Placental pericyte (primary cell): ENCODE data around the gene MTFMT. TPM values are rescaled to one million over a fixed set of nuclear protein-coding genes. Genes with fewer than 3 reads are reported as not detected.

Experiments
- total RNA-seq: library from RNA; depleted of rRNA; stranded (reverse); fragments of >200 nt; gene quantifications from 2 replicates; pipeline ENCODE4 v1.2.3, GENCODE V29; 2012

MTFMT gene
- 16.4 and 29.8 TPM in 2 replicates for total RNA-seq

GRCh38 chr15:65028921-65029735, at the start of gene MTFMT:
Gene MTFMT, minus strand, starts transcription at chr15:65029639. Its CDS starts 26 bp downstream, at chr15:65029613.

DNA sequence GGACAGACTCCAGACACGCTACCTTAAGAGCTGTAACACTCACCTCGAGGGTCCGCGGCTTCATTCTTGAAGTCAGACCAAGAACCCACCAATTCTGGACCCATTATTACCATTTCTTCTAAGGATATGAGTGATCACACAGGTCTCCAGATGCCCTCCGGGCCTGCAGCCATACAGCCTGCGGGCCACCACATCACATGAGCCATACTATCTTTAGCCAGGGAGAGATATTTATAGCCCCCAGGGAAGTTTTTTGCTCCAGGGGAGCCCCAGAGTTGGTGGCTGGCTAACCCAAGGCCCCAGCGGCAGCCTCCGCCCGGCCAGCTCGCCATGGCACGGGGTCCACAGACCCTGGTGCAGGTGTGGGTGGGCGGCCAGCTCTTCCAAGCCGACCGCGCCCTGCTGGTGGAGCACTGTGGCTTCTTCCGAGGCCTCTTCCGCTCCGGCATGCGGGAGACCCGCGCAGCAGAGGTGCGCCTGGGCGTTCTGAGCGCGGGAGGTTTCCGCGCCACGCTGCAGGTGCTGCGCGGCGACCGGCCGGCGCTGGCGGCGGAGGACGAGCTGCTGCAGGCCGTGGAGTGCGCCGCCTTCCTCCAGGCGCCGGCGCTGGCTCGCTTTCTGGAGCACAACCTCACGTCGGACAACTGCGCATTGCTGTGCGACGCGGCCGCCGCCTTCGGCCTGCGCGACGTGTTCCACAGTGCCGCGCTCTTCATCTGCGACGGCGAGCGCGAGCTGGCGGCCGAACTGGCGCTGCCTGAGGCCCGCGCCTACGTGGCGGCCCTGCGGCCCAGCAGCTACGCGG, 47.2 kb upstream of the MTFMT start, which contains the start of gene KBTBD13:
TSS of gene KBTBD13 (plus strand) at position 261 of the 805 bp plus-strand sequence. CDS start at position 331, 70 bp downstream.

GRCh38 chr15:65067645-65068402, 38.4 kb upstream of the MTFMT start, which contains the start of gene RASL12:
Gene RASL12, minus strand, starts transcription at chr15:65067991. Its CDS starts 156 bp downstream, at chr15:65067835.

GRCh38 chr15:65044724-65045481, 15.5 kb upstream of the MTFMT start, which contains the start of gene SLC51B:
Gene SLC51B, plus strand, starts transcription at chr15:65045387. Its CDS starts 4,618 bp downstream, at chr15:65050005.

GRCh38 chr15:64989416-64990167, 39.8 kb downstream of the MTFMT start, which contains the start of gene SPG21:
Gene SPG21, minus strand, starts transcription at chr15:64989914. Its CDS starts 6,345 bp downstream, at chr15:64983569.

Other genes starting within 250 kb of the MTFMT start
- gene PIF1, start 204.0 kb downstream of the MTFMT start, total RNA-seq, result 2.6 and 23.6 TPM in 2 replicates
- 35.7 and 39.7 TPM in 2 replicates for gene PLEKHO2, start 187.7 kb downstream of the MTFMT start, total RNA-seq
- gene ANKDD1A, start 117.7 kb downstream of the MTFMT start, total RNA-seq, result 3.5 and 7.0 TPM in 2 replicates
- gene SPG21, start 39.7 kb downstream of the MTFMT start, total RNA-seq, result 98.7 and 101 TPM in 2 replicates
- gene SLC51B, start 15.7 kb upstream of the MTFMT start, total RNA-seq, result not detected in 2 replicates
- 0.22 and 1.6 TPM in 2 replicates for gene RASL12, start 38.4 kb upstream of the MTFMT start, total RNA-seq
- not detected in 2 replicates for gene KBTBD13, start 47.1 kb upstream of the MTFMT start, total RNA-seq
- 2.1 and 2.2 TPM in 2 replicates for gene UBAP1L, start 85.6 kb upstream of the MTFMT start, total RNA-seq
- gene PDCD7, start 104.2 kb upstream of the MTFMT start, total RNA-seq, result 15.1 and 26.1 TPM in 2 replicates
- 34.5 and 39.8 TPM in 2 replicates for gene CLPX, start 155.7 kb upstream of the MTFMT start, total RNA-seq
- not detected in 2 replicates for gene CILP, start 181.8 kb upstream of the MTFMT start, total RNA-seq